GM19099 (cell line): ENCODE results near the gene HOGA1.
A peak's percentile ranks its signal among the peaks of the same experiment; 100 is the strongest.

ENCODE experiments used
- POLR2A ChIP-seq: IDR thresholded peaks from 3 replicates; pipeline ENCODE4 v1.6.1; 2011; ENCODE audit warnings: low read depth; ENCODE audit not compliant: insufficient read length; ENCODE audit errors: extremely low read depth

Gene HOGA1

DNA sequence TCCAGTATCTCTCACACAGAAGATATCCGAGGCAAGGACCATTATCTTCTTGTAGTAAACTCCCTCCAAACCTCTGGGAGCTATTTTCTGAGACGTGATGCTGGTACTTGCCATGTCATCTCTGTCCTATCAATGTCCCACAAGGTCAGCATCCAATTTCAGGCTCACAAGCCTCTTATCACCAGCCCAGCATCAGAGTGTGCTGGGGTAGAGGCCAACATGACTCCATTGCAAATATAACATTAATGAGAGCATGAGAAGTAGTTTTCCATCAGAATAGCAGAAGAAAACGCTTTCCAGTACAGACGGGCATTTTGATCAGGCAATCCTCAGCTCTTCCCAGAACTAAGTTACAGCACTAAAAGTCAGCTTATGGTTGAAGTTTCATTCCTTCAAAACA, 43.5 kb downstream of the HOGA1 start:
- TF ChIP-seq POLR2A = no peak

GRCh38 chr10:97628228-97628627, 44.0 kb downstream of the HOGA1 start:
- no peak for TF ChIP-seq POLR2A

- no peak for TF ChIP-seq POLR2A
Measured at GRCh38 chr10:97629289-97629688, 45.1 kb downstream of the HOGA1 start.

GRCh38 chr10:97631098-97631497, 46.9 kb downstream of the HOGA1 start:
- TF ChIP-seq POLR2A = no peak

GRCh38 chr10:97632949-97633884, 49.0 kb downstream of the HOGA1 start, which contains the start of gene MORN4:
TSS of gene MORN4 (minus strand) at chr10:97633500. CDS start at chr10:97619653, 13,847 bp downstream.
- peak; percentile 51 for TF ChIP-seq POLR2A

DNA sequence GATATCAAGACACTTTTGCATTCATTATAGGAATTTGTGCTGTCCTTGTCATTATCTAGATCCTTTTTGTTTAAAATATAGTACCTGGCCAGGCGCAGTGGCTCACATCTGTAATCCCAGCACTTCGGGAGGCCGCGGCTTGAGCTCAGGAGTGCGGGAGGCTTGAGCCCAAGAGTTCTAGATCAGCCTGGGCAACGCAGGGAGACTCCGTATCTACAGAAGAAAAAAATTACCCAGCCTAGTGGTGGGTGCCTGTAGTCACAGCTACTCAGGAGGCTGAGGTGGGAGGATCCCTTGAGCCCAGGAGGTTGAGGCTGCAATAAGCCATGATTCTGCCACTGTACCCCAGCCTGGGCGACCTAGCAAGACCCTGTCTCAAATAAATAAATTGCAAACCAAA, 49.7 kb downstream of the HOGA1 start:
- no peak for TF ChIP-seq POLR2A

DNA sequence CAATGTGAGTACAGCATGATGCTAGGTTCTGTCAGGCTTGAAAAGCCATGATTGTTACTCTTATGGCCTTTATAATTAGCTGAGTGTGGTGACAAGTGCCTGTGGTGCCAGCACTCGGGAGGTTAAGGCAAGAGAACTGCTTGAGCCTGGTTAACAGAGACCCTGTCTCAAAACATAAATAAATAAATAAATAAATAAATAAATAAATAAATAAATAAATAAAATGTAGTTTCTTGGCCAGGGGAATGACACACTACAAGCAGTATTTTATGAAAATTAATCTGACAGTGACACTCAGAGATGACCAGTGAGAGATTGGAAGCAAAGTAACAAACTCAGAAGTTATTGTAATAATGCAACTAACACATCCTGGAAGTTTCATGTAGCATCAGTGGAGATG, 51.4 kb downstream of the HOGA1 start:
- no peak for TF ChIP-seq POLR2A

- peak; percentile 69 for TF ChIP-seq POLR2A
Measured at GRCh38 chr10:97640174-97640867, 56.1 kb downstream of the HOGA1 start, which contains the start of gene PI4K2A. TSS of gene PI4K2A (plus strand) at chr10:97640671. CDS start at chr10:97640743, 72 bp downstream.

DNA sequence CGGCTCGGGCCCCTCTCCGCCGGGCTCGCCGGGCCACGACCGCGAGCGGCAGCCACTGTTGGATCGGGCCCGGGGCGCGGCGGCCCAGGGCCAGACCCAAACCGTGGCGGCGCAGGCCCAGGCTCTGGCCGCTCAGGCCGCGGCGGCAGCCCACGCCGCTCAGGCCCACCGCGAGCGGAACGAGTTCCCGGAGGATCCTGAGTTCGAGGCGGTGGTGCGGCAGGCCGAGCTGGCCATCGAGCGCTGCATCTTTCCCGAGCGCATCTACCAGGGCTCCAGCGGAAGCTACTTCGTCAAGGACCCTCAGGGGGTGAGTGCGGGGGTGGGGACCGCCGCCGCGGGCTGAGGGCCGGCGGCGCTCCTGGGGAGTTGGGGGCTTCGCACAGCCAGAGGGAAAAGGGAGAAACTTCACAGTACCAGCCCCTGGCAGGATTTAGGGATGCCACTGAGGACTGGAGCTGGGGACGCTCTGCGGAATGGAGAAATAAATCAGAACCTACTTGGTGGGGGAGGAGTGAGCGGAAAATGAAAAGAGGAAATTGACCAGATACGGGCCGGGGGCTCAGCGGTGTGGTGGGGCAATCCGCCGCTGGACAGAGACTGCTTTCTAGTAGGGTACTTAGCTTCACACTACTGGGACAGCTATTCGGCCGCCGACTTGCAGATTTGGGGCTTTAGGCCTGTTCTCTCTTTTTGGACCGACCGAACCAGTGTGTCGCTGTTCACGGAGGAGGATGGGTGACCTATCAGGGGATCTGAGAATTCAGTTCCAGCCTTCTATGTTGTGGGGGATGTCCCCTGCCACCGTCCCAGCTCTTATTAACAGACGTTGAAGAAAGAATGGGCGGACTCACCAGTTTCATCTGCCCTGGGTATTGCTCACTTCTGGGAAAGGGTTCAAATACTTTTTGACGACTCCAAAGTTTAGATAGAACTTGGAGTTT, 57.0 kb downstream of the HOGA1 start:
- no peak for TF ChIP-seq POLR2A

- TF ChIP-seq POLR2A = no peak
Measured at GRCh38 chr10:97643441-97643985, 59.3 kb downstream of the HOGA1 start.

DNA sequence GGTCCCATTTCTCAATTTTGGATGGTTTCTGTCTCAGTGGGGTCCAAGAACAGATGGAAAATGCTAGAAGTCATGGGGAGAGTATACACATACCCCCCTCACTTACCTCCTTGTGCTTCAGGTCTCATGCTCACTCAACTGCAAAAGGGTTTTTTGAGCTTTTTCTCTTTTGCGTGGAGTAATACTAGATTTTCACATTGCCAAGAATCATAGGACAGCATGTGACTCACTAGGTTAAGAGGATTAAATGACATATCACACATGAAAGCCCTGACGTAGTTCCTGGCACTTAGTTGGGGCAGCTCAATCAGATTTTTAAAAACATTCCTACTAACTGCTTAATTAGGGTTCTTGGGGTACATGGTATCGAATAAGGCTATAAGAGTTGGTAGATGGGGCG, 60.7 kb downstream of the HOGA1 start:
- no peak for TF ChIP-seq POLR2A

GRCh38 chr10:97647556-97647955, 63.4 kb downstream of the HOGA1 start:
- TF ChIP-seq POLR2A = no peak

DNA sequence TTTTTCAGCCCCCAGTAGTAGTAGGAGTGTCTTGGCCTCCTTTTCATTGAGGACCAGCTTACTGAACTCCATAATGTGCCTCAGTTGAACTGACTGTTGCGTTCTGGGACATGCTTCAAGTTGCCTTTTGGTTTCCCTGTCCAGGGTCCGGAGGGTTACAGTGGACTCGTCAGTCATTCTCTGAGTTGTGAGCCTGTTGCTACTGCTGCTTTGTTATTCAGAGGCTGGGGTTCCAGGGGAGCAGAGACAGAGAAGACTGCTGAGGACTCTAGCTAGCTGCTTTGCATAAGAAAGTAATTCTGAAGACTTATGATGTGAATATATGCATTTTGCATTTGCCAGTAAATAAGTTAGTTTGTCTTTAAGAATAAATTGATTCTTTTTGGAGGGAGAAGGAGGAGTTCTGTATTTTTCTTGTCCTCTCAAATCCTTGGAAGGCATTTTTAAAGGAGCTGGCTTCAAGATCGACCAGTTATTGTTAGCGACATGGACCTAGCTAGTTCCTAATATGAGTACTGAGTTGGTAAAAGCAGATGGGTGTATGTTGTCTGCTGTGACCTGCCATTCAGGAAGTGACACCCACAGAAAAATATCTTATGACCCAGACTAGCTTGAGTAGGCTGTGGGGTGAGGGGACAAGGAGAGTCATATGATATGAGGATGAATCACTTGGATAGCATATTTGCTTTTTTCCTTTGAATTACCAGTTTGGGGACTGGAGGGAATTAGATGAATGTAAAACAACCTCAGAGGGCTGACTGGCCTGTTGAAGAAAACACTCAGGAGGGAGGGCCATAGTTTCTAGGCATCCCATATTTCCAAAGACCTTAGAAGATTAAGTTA, 64.6 kb downstream of the HOGA1 start:
- TF ChIP-seq POLR2A = no peak

GRCh38 chr10:97650726-97651125, 66.5 kb downstream of the HOGA1 start:
- TF ChIP-seq POLR2A = no peak

DNA sequence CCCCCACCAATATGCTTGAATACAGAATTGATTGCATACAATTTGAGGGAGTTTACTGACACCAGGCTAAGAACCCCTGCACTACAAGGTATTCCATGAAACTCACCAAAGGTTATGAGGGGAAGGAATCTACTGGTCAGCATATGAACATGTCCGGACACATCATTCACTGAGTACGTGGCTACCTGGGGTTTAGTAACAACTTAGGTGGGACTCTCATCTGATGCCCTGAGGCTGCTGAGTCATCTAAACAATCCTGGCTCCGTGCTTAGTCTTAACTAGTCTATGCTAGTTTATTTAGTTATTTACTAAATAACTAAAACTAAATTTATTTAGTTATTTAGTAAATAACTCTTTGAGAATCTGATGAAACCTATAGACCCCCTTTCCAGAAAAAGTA, 67.6 kb downstream of the HOGA1 start:
- TF ChIP-seq POLR2A = no peak
